GM12891 (cell line): Measurements from ENCODE around the gene PRDM16.

ENCODE experiments used
- POLR2A ChIP-seq: IDR thresholded peaks from 2 replicates; pipeline ENCODE4 v1.6.1; 2011; ENCODE audit warnings: low read depth, low read length, control low read depth
- POLR2AphosphoS5 ChIP-seq: IDR thresholded peaks from 2 replicates; pipeline ENCODE4 v1.6.1; 2011; ENCODE audit warnings: low read depth, low read length, control low read depth
- SPI1 ChIP-seq: IDR thresholded peaks from 2 replicates; pipeline ENCODE4 v1.6.1; 2011; ENCODE audit warnings: low read depth, low read length, control low read depth
- TAF1 ChIP-seq: IDR thresholded peaks from 2 replicates; pipeline ENCODE4 v1.6.1; 2011; ENCODE audit warnings: low read depth, low read length, control low read depth

DNA sequence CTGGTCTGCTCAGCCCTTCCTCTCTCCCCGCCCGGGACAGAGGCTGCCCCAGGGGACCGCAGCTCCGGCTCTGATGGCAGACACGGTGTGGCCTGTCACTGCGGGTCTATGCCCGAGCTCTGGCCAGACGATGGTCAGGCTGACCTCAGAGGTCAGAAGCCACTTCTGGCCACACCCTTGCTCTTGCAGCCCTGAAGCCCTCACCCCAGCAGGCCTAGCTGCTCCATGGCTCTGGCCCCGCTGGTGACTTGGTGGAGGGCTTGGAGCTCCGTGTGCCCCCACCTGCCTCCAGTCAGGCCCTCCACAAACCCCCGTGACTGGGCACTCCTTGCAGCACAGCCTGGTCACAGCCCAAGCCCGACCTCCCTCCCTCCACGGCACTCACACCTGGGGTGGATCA lies 47.6 kb downstream of the PRDM16 start:
- TF ChIP-seq POLR2AphosphoS5 (no peak), POLR2A (no peak), TAF1 (no peak), SPI1 (no peak)
